CD14-positive monocyte (primary cell): ENCODE data around the gene DNAJA4. TPM values are rescaled to one million over a fixed set of nuclear protein-coding genes. Genes with fewer than 3 reads are reported as not detected.

Source experiments
- DNase-seq, 3 donors: peaks; one replicate each; pipeline ENCODE4 v3.0.0-alpha.2; 2011 to 2022
- H2AFZ ChIP-seq: 2 replicates; pipeline ENCODE4 v1.6.0; 2012; ENCODE audit warnings: mild to moderate bottlenecking, low read depth, low read length, inconsistent platforms; ENCODE audit not compliant: insufficient read depth, poor library complexity, severe bottlenecking
- H3K27ac ChIP-seq, 2 donors: 1 replicate in 1 of 2; 2 replicates in 1 of 2; pipeline ENCODE4 v1.5.1; 2012 to 2013; ENCODE audit warnings: low read length in 2 of 2, control low read depth in 1 of 2, inconsistent platforms in 1 of 2, low read depth in 1 of 2, mild to moderate bottlenecking in 1 of 2
- H3K27me3 ChIP-seq, 2 donors: one replicate each; pipeline versions ENCODE4 v1.6.0 to v1.6.1; 2011 to 2013; ENCODE audit warnings: low read length in 2 of 2; ENCODE audit not compliant: control insufficient read depth in 2 of 2, insufficient read depth in 2 of 2
- H3K36me3 ChIP-seq, 2 donors: replicated peaks in 1 of 2; 1 replicate in 1 of 2; 2 replicates in 1 of 2; pipeline versions ENCODE4 v1.5.1 to v1.6.1; 2012 to 2013; ENCODE audit warnings: low read length in 2 of 2, control low read depth in 1 of 2, inconsistent platforms in 1 of 2, mild to moderate bottlenecking in 1 of 2; ENCODE audit not compliant: insufficient read depth in 2 of 2, control insufficient read depth in 1 of 2
- H3K4me1 ChIP-seq, 2 donors: 1 replicate in 1 of 2; 2 replicates in 1 of 2; pipeline versions ENCODE4 v1.5.1 to v1.6.1; 2012 to 2013; ENCODE audit warnings: low read length in 2 of 2, control low read depth in 1 of 2, inconsistent platforms in 1 of 2, mild to moderate bottlenecking in 1 of 2, moderate library complexity in 1 of 2; ENCODE audit not compliant: insufficient read depth in 2 of 2, control insufficient read depth in 1 of 2
- H3K4me2 ChIP-seq: replicated peaks from 2 replicates; pipeline ENCODE3; 2012; ENCODE audit warnings: low read length, moderate library complexity, mild to moderate bottlenecking; ENCODE audit not compliant: poor library complexity, severe bottlenecking; ENCODE audit errors: extremely low read depth
- H3K4me3 ChIP-seq, 3 experiments: fragments of 200-600 bp in 1 of 3; sonication (generic) in 1 of 3; replicated peaks in 1 of 3; 1 replicate in 2 of 3; 2 replicates in 1 of 3; pipeline ENCODE4 v1.5.1; 2011 to 2013; ENCODE audit warnings: low read length in 3 of 3, mild to moderate bottlenecking in 3 of 3, control low read depth in 2 of 3, low read depth in 2 of 3, inconsistent platforms in 1 of 3, moderate library complexity in 1 of 3
- H3K79me2 ChIP-seq: 2 replicates; pipeline ENCODE4 v1.6.0; 2012; ENCODE audit warnings: mild to moderate bottlenecking, control low read depth, inconsistent platforms, low read length, moderate library complexity; ENCODE audit not compliant: insufficient read depth
- H3K9ac ChIP-seq: 2 replicates; pipeline ENCODE4 v1.6.0; 2017; ENCODE audit warnings: low read length, mild to moderate bottlenecking; ENCODE audit not compliant: insufficient read depth, poor library complexity, severe bottlenecking
- H3K9me3 ChIP-seq, 2 donors: replicated peaks in 1 of 2; 1 replicate in 1 of 2; 2 replicates in 1 of 2; pipeline versions ENCODE4 v1.5.1 to v1.6.1; 2012 to 2013; ENCODE audit warnings: low read length in 2 of 2, control low read depth in 1 of 2; ENCODE audit not compliant: control insufficient read depth in 1 of 2, insufficient read depth in 1 of 2
- H4K20me1 ChIP-seq: 2 replicates; pipeline ENCODE4 v1.6.0; 2012; ENCODE audit warnings: mild to moderate bottlenecking, low read length, control low read depth, moderate library complexity; ENCODE audit not compliant: insufficient read depth
- H3K27ac Mint-ChIP-seq, 7 donors: one replicate each; pipeline ENCODE4 v1.8.0; 2020; ENCODE audit warnings: mild to moderate bottlenecking in 7 of 7, mixed read lengths in 7 of 7, moderate library complexity in 6 of 7, inconsistent platforms in 2 of 7
- H3K27me3 Mint-ChIP-seq, 3 donors: one replicate each; pipeline ENCODE4 v1.8.0; 2021 to 2022; ENCODE audit warnings: low read depth in 3 of 3, mild to moderate bottlenecking in 3 of 3, mixed read lengths in 3 of 3, moderate library complexity in 3 of 3, inconsistent platforms in 1 of 3
- H3K36me3 Mint-ChIP-seq, 2 donors: one replicate each; pipeline ENCODE4 v1.8.0; 2020; ENCODE audit warnings: mixed read lengths in 2 of 2, inconsistent platforms in 1 of 2, mild to moderate bottlenecking in 1 of 2
- H3K4me1 Mint-ChIP-seq: one replicate; pipeline ENCODE4 v1.8.0; 2020; ENCODE audit warnings: mild to moderate bottlenecking, mixed read lengths
- H3K4me3 Mint-ChIP-seq, 2 donors: one replicate each; pipeline ENCODE4 v1.8.0; 2020; ENCODE audit warnings: mild to moderate bottlenecking in 2 of 2, mixed read lengths in 2 of 2, moderate library complexity in 1 of 2
- H3K9me3 Mint-ChIP-seq, 7 donors: one replicate each; pipeline ENCODE4 v1.8.0; 2020 to 2022; ENCODE audit warnings: mixed read lengths in 7 of 7, mild to moderate bottlenecking in 6 of 7, moderate library complexity in 6 of 7, inconsistent platforms in 2 of 7
- CTCF ChIP-seq: fragments of 200-600 bp; IDR thresholded peaks from one replicate; pipeline ENCODE4 v1.8.0; 2022; ENCODE audit warnings: antibody characterized with exemption, mild to moderate bottlenecking
- WGBS: methylation state at CpG from one replicate; pipeline ENCODE4 v1.1.5; 2013; ENCODE audit warnings: missing lambda C conversion rate; ENCODE audit not compliant: insufficient coverage; 5-methylcytosine and 5-hydroxymethylcytosine counted together
- intact Hi-C, 2 donors: fragments of 100-400 bp; cut with micrococcal nuclease; formaldehyde crosslinking; loops; one replicate each; pipeline versions ENCODE4 v1.15.0 to v1.15.1; 2023
- polyA plus RNA-seq, 3 donors: library from polyadenylated mRNA; depleted of rRNA in 1 of 3; unstranded in 2 of 3; stranded (reverse) in 1 of 3; fragments of 300-500 nt in 2 of 3; fragments of >200 nt in 1 of 3; fragmentation: Illumina TruSeq in 2 of 3; gene quantifications; 1 replicate in 2 of 3; 2 replicates in 1 of 3; pipeline ENCODE4 v1.2.3, GENCODE V29; 2012 to 2021

DNAJA4 gene
- polyA plus RNA-seq, 3 donors, result 2.4 to 20.9 (median 2.5) TPM

GRCh38 chr15:78259232-78259631, 5.1 kb upstream of the DNAJA4 start:
- no peaks in the 10 kb centered on the region for H3K79me2 ChIP-seq
- 100% methylated on average over 3 of the region's 3 CpGs for WGBS
- H3K4me1 ChIP-seq, result peaks cover 3 to 4% of the 10 kb centered on the region in 2 donors
- no peak overlapping the region for H3K4me2 ChIP-seq
- DNase-seq, result no peak
- Mint-ChIP-seq H3K4me3 (no peak overlapping the region), H3K36me3 (no peaks in the 10 kb centered on the region), H3K27ac (no peak overlapping the region), H3K27me3 (peaks cover 0 to 3% (median 3%) of the 10 kb centered on the region in 3 donors), H3K9me3 (no peaks in the 10 kb centered on the region), H3K4me1 (no peaks in the 10 kb centered on the region)
- TF ChIP-seq CTCF, result no peak
- no peak overlapping the region for H2AFZ ChIP-seq
- H3K4me3 ChIP-seq, result no peak overlapping the region
- no peaks in the 10 kb centered on the region for H3K9me3 ChIP-seq
- no peaks in the 10 kb centered on the region for H4K20me1 ChIP-seq
- H3K27ac ChIP-seq, result no peak overlapping the region
- no peaks in the 10 kb centered on the region for H3K27me3 ChIP-seq
- H3K9ac ChIP-seq, result no peak overlapping the region
- no peaks in the 10 kb centered on the region for H3K36me3 ChIP-seq
- intact Hi-C loops, result no loop called here

GRCh38 chr15:78260489-78260888, 3.9 kb upstream of the DNAJA4 start:
- Histone ChIP-seq H3K36me3 (no peaks in the 10 kb centered on the region), H3K9me3 (no peaks in the 10 kb centered on the region), H3K4me3 (no peak overlapping the region), H3K27ac (no peak overlapping the region), H3K9ac (no peak overlapping the region), H3K4me1 (peaks cover 9 to 13% of the 10 kb centered on the region in 2 donors), H3K79me2 (peaks cover 8% of the 10 kb centered on the region), H2AFZ (peak overlapping the region; percentile 21), H3K27me3 (no peaks in the 10 kb centered on the region), H3K4me2 (no peak overlapping the region), H4K20me1 (no peaks in the 10 kb centered on the region)
- Mint-ChIP-seq H3K27ac (no peak overlapping the region), H3K36me3 (no peaks in the 10 kb centered on the region), H3K4me3 (no peak overlapping the region), H3K27me3 (peaks cover 0 to 3% (median 3%) of the 10 kb centered on the region in 3 donors), H3K9me3 (no peaks in the 10 kb centered on the region), H3K4me1 (peaks cover 6% of the 10 kb centered on the region)
- WGBS, result no CpG with 5 or more reads among the region's 2 CpGs
- intact Hi-C loops, result no loop called here
- no peak for DNase-seq
- TF ChIP-seq CTCF, result no peak
